Kidney capillary endothelial cell (primary cell): ENCODE data around the gene ZC2HC1B.
A peak's percentile ranks its signal among the peaks of the same experiment; 100 is the strongest.
"Not testable (repeated sequence)": the region's sequence is repeated elsewhere in the genome, so short reads cannot be mapped to it uniquely, and the experiment has no call there.

ENCODE experiments used
- DNase-seq: peaks from one replicate; pipeline ENCODE4 v3.0.0-alpha.2; 2018; ENCODE audit warnings: low spot score

ZC2HC1B gene, protein sequence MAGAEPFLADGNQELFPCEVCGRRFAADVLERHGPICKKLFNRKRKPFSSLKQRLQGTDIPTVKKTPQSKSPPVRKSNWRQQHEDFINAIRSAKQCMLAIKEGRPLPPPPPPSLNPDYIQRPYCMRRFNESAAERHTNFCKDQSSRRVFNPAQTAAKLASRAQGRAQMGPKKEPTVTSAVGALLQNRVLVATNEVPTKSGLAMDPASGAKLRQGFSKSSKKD

DNA sequence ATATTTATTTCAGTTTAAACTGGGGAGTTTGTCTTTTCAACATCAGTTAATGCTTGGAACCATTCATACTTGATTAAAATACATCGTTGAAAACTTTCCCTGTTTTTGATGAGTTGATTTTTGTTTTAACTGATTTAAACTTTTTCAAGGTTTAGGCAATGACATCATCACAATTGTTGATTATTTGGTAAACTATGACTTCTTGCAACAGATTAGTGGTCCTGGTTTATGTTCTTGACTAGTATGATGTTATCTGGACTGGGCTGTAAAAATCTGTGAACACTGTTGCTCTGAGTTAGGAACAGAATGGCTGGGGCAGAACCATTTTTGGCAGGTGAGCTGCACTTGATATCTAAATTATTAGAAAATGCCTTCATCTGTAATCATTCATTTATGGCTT is at the start of gene ZC2HC1B:
TSS of gene ZC2HC1B (plus strand) at position 241 of the 400 bp plus-strand sequence. CDS start at position 307, 66 bp downstream.
- DNase-seq: no peak

DNA sequence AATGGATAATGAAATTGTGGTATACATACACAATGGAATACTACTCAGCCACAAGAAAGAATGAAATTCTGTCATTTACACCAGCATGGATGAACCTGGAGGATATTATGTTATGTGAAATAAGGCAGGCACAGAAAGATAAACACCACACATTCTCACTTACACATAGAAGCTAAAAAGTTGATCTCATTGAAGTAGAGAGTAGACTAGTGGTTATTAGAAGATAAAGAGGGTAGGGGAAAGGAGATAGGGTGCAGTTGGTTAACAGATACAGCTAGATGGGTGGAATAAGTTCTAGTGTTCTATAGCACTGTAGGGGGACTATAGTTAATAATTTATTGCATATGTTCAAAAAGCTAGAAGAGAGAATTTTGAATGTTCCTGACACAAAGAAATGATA is 46.7 kb upstream of the ZC2HC1B start:
- DNase-seq: no peak

DNA sequence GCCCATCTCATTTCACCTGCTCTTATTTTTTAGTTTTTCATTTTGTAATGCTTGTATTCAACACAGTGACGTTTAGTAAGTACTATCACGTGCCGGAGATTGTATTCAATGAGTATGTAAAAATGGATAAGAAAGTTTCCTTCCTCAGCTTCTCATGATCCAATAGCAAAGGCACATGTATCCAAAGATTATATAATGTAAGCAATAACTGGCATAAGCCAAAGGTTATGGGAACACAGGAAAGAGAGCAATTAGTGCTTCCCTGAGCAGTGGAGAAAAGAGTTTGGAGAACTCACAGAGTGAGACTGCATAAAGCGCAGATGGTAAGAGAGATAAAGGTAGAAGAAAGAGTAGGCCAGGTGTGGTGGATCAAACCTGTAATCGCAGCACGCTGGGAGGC is 42.9 kb upstream of the ZC2HC1B start:
- no peak for DNase-seq

DNA sequence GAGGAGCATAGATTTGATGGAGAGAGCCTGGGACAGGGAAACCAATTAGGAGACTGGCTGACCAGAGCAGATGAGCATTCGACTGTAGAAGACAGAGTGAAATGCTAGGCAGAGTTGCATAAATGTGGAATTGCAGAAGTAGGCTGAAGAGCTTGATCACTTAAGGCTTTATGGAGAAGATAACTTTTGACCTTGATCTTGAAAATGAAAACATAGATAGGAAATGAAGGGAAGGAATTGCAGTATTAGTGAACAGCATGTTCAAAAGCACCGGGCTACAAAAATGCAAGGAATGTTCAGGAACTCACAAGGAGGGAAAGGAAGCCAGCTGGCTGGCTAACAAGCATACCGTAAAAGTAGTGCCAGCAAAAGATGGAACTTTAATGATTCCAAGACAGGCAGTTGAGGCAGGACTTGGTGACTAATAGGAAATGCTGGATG is 41.7 kb upstream of the ZC2HC1B start:
- peak; percentile 56 for DNase-seq

DNA sequence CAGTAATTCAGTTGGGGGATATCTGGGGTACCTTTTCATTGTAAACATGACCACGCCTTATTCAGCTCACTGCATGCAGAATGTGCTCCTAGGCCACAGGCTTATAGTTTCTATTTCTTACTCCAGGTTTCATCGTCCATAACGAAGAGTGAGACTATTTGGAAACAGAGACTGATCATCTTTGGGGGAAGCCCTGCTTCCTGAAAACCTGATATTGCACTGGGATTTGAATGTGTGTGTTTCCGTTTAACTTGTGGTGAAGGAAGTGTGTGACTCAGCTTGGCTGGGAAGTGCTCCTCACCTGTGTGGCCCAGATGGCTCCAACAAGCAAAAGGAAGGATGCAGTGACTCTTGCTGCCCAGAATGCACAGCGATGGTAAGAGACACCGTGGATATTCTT is 40.7 kb upstream of the ZC2HC1B start:
- DNase-seq: peak; percentile 76

DNA sequence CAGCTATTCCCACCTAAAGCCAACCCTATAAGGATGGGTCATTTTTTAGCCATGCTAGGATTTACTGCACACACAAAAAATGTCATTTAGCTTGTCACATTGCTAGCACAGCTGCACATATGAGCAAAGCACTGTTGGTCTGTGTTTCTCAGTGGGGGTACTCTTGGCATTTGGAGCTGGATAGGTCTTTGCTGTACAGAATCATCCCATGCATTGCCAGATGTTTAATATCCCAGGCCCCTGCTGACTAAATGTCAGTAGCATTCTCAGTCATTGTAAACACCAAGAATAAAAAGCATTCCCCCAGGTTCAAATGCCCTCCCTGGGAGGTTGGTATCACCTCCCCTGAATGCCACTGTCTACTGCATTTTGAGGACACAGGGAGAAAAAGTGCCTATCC is 35.7 kb upstream of the ZC2HC1B start:
- DNase-seq: no peak

DNA sequence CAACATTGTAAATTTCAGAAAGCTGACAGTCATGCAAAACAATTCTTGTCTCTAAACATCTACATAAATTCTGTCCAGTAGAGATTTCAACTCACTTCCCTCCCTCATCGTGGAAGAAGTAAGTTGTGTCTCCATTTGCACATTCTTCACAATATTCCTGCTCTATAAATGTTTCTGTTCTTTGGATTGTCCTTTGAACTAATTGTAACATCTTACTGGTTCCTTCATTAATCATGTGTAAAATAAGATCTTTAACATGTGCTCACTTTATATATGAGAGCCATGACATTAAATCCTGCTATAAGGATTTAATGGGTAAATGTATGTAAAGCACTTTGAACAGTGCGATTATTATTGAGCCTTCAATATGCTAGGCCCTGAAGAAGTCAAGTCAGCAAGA is 28.1 kb upstream of the ZC2HC1B start:
- DNase-seq: no peak

DNA sequence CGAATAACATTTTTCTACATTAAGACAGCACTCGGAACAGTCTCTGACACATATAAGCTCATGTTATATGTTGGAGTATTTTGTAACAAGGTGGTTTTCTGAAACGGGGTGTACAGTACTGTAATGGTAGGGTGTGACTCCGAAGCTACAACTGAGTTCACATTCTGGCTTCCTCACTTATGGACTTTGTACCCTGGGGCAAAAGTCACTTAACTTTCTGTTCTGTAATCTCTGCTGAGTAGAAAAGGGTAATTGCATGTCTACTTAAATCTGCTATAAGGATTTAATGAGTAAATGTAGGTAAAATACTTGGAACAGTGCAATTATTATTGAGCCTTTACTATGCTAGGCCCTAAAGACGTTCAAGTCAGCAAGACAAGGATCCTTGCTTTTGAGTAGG is 25.9 kb upstream of the ZC2HC1B start:
- DNase-seq: no peak

DNA sequence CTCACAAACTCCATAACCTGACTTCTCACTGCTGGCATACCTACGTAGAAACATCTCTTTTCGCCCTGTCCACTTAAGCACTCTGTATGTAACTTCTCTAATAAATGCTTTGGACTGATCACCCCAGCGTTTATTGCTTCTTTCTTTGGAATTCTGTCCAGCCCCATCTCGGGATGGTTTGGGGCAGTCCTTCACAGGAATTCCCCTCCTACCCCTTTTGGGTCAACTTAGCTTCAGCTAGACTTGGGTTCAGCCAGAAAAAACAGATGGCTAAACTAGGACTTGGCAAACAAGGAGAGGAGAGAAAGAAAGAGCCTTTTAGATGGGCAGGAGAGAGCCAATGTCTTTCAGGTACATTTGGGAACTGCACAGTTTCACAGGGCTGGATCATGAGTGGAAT is 25.1 kb upstream of the ZC2HC1B start:
- DNase-seq: no peak

DNA sequence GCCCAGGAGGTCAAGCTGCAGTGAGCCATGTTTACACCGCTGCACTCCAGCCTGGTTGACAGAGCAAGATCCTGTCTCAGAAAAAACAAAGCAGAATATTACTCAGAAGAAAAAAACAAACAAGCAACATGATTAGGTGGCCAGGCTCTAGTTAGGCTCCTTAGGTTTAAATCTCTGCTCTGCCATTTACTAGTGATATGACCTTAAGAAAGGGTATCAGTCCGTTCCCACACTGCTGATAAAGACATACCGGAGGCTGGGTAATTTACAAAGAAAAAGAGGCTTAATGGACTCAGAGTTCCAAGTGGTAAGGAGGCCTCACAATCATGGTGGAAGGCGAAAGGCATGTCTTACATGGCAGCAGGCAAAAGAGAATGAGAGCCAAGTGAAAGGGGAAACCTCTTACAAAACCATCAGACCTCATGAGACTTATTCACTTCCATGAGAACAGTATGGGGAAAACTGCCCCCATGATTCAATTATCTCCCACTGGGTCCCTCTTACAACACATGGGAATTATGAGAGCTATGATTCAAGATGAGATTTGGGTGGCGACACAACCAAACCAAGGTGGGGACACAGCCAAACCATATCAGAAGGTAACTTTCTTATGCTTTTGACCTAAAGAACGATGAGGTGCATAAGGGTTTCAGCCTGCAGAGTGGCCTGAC is 23.5 kb upstream of the ZC2HC1B start:
- DNase-seq: no peak

DNA sequence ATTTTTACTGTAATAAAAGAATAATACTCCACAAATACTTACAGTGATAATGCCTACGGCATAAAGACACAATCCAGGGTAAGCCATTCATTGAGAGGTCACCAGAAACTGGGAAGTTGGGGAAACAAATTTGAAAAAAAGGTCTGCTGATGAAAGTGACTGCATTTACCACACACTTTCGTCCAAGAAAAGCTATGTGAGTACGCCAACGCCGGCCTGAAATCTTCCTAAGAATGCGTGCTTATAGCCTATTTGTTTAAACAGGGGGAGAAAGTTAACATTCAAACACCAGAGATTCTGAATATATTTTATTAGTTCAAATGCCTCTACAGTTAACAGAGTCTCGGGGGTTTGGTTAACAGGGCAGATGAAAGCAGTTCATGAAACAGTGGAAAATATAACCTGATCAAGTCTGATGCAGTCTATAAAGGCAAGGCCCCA is 21.8 kb upstream of the ZC2HC1B start:
- DNase-seq: no peak

DNA sequence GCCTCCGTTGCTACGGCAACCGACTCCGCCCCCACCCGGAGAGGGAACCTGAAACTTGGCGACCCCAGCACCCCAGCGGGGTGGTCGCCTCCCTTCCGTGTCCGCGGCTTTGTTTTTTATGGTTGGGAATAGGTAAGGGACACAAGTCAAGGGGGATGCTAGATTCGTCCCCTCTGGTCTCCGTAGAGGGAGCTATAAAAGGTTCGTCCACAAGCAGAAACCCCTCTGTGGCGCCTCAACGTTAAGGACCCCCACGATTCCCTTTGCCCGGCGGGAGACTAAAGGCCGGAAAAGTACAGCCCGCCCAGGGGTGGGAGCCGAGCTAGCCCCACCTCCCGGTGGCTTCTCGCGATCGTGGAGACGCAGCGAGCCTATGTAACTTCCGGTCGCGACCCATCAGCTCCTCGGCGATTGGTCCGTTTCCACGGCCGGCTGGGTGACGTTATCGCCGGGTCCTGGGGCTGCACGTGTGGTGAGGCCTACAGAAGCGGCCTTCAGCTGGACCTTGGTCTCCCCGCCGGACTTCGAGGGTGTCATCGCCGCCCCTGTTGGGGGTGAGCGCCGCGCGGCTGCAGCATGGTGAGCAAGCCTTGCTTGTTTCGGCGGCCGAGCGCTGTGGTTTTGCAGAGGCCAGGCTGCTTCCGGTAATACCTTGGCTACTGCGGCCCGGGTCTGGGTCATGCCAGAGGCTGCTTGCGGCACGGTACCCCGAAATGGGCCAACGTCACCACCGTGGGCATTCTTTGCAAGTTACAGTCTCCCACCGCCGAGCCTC is 21.2 kb upstream of the ZC2HC1B start, which contains the start of gene LTV1:
TSS of gene LTV1 (plus strand) at position 437 of the 775 bp plus-strand sequence. CDS start at position 577, 140 bp downstream.
- DNase-seq: peak; percentile 90

DNA sequence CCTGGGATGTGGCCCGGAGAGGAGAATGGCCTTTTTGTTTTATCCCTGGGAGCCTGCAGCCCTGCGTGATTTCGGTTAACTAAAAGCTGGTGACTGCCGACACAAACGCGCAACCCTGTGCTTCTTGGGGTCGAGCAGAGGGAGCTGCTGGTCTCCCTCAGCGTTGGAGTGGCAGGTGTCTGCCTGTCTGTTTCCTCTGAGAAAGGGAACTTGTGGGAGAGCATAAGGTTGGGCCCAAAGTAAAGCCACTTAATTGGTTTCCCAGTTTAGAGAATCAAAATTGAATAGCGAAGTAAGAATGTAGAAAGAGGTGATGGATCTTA is 20.6 kb upstream of the ZC2HC1B start:
- DNase-seq: peak; percentile 15

DNA sequence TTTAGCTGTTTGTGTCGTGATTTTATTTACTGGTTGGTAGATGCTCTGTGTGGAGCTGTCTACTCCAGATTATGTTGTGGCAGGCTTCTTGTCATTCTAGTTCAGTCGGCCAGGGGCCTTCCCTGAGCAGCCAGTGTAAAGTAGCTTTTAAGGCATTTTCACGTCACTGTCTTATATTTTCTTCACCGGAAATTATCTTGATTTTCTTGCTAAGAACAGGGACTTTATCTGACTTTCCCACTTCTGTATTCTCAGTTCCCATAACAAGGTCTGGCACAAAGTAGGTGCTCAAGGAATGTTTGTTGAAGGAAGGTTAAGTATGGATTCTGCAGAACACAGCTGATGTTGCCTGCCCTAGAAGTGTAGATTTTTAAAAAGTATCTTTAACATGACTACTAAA is 20.3 kb upstream of the ZC2HC1B start:
- DNase-seq: no peak

DNA sequence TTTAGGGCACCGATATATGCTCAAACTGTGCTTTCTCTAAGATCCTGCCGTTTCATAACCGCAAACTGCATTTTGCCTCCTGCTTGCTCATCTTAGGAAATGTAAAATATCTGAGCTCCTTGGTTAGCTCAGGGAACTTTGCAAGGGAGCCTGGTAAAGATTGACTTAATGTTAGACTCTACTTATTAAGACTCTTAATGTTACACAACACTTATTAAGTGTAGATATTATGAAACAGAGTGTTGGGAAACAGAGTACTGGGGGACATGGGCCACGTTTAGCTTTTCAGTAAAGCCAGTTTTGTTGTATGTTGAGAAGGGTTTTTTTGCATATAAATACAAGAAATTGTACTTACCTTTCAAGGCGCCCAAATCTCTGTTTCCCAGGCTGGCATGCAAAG is 19.2 kb upstream of the ZC2HC1B start:
- DNase-seq: no peak

DNA sequence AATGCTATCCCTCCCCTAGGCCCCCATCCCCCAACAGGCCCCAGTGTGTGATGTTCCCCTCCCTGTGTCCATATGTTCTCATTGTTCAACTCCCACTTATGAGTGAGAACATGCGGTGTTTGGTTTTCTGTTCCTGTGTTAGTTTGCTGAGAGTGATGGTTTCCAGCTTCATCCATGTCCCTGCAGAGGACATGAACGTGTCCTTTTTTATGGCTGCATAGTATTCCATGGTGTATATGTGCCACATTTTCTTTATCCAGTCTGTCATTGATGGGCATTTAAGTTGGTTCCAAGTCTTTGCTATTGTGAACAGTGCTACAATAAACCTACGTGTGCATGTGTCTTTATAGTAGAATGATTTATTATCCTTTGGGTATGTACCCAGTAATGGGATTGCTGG is 12.6 kb upstream of the ZC2HC1B start:
- not testable (repeated sequence) for DNase-seq

DNA sequence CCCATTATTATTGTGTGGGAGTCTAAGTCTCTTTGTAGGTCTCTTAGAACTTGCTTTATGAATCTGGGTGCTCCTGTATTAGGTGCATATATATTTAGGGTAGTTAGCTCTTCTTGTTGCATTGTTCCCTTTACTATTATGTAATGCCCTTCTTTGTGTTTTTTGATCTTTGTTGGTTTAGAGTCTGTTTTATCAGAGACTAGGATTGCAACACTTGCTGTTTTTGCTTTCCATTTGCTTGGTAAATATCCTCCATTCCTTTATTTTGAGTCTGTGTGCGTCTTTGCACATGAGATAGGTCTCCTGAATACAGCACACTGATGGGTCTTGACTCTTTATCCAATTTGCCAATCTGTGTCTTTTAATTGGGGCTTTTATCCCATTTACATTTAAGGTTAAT is 9.2 kb upstream of the ZC2HC1B start:
- DNase-seq: not testable (repeated sequence)

DNA sequence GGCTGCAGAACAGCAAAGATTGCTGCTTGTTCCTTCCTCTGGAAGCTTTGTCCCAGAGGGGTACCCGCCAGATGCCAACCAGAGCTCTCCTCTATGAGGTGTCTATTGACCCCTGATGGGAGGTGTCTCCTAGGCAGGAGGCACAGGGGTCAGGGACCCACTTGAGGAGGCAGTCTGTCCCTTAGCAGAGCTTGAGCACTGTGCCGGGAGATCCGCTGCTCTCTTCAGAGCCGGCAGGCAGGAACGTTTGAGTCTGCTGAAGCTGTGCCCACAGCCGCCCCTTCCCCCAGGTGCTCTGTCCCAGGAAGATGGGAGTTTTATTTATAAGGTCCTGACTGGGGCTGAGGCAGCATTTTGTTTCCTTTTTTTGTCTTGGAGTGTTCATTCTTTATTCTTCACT is 7.5 kb upstream of the ZC2HC1B start:
- DNase-seq: not testable (repeated sequence)

DNA sequence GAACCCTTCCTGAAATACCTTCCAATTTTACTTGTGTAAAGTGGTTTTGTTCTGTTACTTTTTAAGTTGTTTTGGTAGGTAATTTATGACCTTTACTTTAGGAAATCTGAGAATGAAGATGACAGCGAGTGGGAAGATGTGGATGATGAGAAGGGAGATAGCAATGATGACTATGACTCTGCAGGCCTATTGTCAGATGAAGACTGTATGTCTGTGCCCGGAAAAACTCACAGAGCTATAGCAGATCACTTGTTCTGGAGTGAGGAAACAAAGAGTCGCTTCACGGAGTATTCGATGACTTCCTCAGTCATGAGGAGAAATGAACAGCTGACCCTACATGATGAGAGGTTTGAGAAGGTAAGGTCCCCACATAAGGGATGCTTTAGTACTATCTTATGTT is 6.6 kb upstream of the ZC2HC1B start:
- no peak for DNase-seq

DNA sequence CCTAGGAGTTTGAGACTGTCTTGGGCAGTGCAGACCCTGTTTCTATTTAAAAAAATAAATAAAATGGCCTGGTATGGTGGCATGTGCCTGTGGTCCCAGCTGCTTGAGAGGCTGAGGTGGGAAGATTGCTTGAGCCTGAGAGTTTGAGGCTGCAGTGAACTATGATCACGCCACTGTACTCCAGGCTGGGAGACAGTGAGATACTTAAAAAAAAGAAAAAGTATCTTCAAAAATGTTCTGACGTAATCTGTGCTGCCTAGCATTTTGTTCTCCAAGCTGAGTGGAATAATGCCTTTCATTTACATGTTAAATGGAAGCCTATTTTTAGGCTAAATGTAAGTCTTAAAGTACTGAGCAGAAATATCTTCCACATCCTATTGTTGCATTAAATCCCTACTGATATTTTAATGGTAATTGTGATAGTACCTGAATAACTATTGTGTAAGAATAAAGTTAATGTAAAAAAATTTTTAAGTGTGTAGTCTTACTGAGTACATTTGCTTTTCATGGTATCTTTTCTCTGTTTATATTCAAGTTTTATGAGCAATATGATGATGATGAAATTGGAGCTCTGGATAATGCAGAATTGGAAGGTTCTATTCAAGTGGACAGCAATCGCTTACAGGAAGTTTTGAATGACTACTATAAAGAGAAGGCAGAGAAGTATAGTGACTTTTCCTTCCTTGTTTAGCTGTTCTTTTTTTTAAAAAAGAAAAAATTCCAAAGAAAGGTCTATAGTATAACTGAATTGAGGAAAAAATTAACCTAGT is 4.2 kb upstream of the ZC2HC1B start:
- DNase-seq: no peak

DNA sequence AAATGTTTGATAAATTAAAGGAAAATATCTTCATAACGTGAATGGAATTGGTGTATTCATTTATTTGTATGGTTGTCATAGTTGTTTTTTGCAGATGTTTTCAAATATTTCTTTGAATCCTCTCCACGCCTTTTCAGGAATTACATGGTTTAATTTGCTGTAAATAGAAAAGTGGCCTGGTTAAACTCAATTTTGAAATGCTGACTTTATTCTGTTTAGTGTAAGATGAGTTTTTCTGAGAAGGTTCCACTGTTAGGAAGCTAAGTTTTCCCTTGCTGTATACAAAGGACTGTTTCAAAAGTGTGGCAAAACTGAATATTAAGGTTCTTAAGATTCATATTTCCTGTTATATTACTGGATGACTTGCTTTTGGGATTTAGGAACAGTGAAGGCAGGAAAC is 503 bp upstream of the ZC2HC1B start:
- no peak for DNase-seq

DNA sequence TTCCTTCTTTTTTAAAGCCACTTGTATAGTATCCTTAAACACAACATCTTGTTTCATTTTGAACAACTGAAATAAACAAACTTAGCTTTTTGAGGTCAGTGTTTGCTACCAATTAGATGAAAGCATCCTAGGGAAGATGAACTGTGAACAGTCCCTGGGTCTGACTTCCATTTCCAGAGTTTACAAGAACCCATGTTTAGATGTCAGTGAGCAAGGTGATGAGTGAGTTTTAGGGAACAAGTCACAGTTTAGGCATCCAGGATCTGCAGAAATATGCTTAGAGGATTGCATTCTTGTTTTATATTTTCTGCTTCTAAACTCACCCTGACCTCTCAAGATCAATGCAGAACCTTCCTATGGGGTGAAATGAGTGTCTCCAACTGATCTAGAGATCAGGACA is 3.0 kb downstream of the ZC2HC1B start:
- no peak for DNase-seq
